Retinal pigment epithelial cell (primary cell): ENCODE measurements around the gene CCDC134.
"Not testable (repeated sequence)": the region's sequence is repeated elsewhere in the genome, so short reads cannot be mapped to it uniquely, and the experiment has no call there.

Experiments
- DNase-seq: peaks from one replicate; pipeline ENCODE4 v3.0.0-alpha.2; 2010; ENCODE audit warnings: low read depth
- H3K4me3 ChIP-seq: 2 replicates; pipeline ENCODE4 v1.5.1; 2011; ENCODE audit warnings: mild to moderate bottlenecking, low read length, control low read depth, moderate library complexity
- TF ChIP-seq, protein P1 (sequence below): conservative IDR thresholded peaks from 2 replicates; pipeline ENCODE4 v1.5.1; 2011; ENCODE audit warnings: low read depth, low read length, control low read depth, inconsistent platforms

The CCDC134 gene

DNA sequence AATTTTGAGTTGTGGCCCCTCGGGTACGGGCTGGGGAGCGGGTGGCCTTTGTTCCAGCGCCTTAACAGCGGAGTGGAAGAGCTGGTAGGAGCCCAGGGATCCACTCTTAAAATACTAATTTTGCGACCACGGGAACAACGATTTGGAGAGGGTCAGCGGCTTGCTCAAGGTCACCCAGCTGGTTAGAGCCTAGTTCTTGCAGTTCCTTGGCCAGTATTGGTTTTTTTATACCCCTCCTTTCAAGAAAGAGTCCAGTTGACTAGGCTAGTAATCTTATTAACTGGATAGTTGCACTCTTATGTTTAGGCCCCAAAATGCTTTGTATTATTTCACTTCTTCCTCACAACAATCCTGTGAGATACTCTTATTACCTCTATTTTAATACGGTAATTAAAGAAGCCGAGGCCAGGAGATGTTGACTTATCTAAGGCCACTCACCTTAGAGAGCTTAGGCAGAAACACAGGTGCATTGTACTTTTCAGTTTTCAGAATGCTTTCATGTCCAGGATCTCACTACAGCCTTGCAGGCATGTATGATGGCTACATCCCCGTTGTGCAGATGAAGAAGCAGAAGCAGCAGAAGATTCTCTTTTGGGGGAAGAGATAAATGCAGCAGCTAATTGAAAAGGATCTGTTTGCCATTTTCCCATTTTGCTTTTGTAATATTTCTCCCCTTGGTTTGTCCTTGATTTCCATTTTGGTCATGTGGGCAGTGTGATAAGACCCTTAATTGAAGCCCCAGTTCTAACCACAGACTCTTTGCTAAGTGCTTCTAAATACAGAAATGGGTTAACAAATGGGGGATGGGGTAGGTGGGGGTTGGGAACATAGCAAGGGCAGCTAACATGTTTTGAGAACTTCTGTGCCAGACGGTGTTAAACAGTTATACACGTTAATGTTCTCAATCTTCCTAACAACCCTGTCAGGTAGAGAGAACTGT lies 33.8 kb downstream of the CCDC134 start:
- peak overlapping the region; percentile 72 for H3K4me3 ChIP-seq
- TF ChIP-seq, protein P1, sequence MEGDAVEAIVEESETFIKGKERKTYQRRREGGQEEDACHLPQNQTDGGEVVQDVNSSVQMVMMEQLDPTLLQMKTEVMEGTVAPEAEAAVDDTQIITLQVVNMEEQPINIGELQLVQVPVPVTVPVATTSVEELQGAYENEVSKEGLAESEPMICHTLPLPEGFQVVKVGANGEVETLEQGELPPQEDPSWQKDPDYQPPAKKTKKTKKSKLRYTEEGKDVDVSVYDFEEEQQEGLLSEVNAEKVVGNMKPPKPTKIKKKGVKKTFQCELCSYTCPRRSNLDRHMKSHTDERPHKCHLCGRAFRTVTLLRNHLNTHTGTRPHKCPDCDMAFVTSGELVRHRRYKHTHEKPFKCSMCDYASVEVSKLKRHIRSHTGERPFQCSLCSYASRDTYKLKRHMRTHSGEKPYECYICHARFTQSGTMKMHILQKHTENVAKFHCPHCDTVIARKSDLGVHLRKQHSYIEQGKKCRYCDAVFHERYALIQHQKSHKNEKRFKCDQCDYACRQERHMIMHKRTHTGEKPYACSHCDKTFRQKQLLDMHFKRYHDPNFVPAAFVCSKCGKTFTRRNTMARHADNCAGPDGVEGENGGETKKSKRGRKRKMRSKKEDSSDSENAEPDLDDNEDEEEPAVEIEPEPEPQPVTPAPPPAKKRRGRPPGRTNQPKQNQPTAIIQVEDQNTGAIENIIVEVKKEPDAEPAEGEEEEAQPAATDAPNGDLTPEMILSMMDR = no peak
- no peak for DNase-seq

DNA sequence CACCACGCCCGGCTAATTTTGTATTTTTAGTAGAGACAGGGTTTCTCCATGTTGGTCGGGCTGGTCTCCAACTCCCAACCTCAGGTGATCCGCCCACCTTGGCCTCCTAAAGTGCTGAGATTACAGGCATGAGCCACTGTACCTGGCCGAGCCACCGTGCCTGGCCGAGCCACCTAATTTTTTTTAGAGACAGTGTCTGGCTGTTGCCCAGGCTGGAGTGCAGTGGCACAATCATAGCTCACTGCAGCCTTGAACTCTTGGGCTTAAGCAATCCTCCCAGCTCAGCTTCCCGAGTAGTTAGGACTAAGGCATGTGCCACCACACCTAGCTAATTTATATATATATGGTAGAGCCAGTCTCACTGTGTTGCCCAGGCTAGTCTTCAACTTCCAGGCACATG lies 35.0 kb downstream of the CCDC134 start:
- not testable (repeated sequence) for H3K4me3 ChIP-seq, DNase-seq

DNA sequence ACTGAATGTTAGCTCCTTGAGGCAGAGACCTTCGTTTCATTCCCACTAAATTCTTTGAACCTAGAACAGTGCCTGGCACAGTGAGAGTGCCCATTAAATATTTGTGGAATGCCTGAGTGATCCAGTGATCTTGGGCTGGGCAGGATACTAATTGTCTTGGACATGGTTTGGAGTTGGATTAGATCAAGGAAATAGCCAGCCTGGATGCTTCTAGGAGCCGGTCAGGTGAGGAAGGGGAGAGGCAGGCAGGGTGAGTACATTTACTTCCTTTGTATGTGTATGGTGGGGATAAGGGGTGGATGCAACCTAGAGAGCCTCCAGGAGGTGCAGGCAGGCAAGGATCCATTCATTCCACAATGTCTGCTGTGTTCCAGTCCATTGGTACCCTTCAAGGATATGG lies 36.1 kb downstream of the CCDC134 start:
- TF ChIP-seq, protein P1 = no peak
- no peak overlapping the region for H3K4me3 ChIP-seq
- no peak for DNase-seq

DNA sequence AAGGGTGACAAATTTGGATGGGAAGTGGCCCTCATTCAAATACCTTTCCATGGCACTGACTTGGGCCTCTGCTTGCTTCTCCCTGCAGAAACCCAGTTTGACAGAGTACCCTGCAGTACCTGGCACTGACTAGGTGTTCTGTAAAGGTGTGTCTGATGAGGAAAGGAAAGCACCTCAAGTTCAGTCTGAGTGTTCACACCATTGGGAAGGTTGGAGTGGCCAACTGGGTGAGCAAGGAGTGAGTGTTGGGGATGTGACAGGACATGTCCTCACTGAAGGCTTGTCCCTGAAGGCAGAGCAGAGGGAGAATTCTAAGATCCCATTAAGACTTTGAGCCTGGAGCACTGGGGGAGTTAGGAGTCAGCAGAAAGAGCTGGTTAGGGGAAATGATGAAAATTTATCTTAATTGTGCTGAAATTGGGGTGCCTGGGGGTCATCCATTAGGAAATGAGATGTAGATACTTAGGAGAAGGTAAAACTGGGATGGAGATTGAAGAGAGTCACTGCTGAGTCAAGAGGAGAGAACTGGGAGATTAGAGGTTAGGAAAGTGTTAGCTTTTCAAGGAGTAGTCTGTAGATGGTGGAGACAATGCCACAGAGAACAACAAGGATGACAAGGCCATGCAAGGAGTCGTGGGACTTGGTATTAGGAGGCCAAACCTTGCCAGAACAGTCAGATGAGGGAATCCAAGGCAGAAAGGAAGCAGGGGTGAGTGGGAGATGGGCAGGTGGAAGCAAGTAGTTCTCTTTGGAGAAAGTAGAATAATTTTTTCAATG lies 38.6 kb downstream of the CCDC134 start:
- TF ChIP-seq, protein P1 = no peak
- H3K4me3 ChIP-seq = no peak overlapping the region
- no peak for DNase-seq

DNA sequence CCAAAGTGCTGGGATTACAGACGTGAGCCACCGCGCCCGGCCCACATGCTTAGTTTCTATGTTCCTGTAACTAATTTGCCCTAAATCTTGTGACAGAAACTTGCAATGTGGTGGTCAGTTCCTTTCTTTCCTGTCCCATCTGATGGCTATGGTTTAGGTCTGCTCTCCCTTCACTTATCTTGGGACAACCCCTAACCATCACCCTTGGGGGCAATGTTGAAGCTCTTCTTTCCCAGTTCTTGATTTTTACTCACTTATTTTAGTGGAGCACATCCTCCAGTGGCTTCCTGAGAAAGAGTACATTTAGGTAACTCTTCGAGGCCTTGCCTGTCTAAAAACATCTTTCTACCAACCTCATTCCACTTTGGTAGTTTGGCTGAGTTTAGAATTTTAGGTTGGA lies 39.7 kb downstream of the CCDC134 start:
- DNase-seq = no peak
- TF ChIP-seq, protein P1 = no peak
- H3K4me3 ChIP-seq = no peak overlapping the region

DNA sequence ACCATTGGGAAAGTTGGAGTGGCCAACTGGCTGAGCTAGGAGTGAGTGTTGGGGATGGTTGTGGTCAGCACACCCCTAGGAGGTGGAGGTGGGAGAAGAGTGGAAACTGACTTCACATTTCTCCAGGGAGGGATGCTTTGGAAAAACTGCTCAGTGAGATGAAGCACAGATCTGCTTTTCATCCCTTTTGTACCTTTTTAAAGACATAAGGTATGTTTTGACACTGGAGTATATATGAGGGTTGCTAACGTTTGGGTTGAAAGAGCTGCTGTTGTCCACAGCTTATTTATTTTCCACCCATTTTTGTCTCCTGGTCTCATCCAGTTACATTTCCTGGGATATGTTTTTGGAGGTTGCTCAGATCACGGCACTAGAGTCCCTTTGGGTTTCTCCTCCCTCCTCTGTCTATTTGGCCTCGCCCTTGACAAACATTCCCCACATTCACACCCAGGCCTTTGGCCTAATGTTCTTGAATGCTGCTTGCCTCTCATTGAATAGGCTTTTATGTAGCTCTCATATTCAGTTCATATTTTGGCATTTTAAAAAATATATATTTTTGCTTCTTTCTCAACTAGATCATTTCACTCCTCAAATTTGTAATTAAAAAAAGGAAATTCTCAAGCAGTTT lies 40.7 kb downstream of the CCDC134 start:
- DNase-seq = no peak
- no peak overlapping the region for H3K4me3 ChIP-seq
- TF ChIP-seq, protein P1 = no peak
